Retinal pigment epithelial cell (primary cell): ENCODE data around the gene TMPRSS2.

ENCODE experiments used
- DNase-seq: peaks from one replicate; pipeline ENCODE4 v3.0.0-alpha.2; 2010; ENCODE audit warnings: low read depth
- H3K4me3 ChIP-seq: 2 replicates; pipeline ENCODE4 v1.5.1; 2011; ENCODE audit warnings: mild to moderate bottlenecking, low read length, control low read depth, moderate library complexity
- TF ChIP-seq, protein P1 (sequence below): conservative IDR thresholded peaks from 2 replicates; pipeline ENCODE4 v1.5.1; 2011; ENCODE audit warnings: low read depth, low read length, control low read depth, inconsistent platforms

Gene TMPRSS2

DNA sequence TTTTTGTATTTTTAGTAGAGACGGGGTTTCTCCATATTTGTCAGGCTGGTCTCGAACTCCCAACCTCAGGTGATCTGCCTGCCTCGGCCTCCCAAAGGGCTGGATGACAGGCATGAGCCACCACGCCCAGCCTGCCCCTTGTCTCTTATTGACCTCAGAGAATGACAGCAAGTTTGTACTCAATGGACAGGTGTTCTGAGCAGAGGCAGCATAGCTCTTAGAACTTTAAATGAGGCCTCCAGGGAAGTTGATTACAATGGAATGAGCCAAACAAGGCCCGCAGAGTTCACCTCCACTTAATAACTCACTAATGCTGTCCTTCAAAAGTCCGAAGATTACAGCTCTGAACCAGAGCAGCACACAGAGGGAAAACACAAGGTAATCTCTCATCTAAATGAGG lies 10.9 kb downstream of the TMPRSS2 start:
- H3K4me3 ChIP-seq: no peak overlapping the region
- TF ChIP-seq, protein P1, sequence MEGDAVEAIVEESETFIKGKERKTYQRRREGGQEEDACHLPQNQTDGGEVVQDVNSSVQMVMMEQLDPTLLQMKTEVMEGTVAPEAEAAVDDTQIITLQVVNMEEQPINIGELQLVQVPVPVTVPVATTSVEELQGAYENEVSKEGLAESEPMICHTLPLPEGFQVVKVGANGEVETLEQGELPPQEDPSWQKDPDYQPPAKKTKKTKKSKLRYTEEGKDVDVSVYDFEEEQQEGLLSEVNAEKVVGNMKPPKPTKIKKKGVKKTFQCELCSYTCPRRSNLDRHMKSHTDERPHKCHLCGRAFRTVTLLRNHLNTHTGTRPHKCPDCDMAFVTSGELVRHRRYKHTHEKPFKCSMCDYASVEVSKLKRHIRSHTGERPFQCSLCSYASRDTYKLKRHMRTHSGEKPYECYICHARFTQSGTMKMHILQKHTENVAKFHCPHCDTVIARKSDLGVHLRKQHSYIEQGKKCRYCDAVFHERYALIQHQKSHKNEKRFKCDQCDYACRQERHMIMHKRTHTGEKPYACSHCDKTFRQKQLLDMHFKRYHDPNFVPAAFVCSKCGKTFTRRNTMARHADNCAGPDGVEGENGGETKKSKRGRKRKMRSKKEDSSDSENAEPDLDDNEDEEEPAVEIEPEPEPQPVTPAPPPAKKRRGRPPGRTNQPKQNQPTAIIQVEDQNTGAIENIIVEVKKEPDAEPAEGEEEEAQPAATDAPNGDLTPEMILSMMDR: no peak
- DNase-seq: no peak

DNA sequence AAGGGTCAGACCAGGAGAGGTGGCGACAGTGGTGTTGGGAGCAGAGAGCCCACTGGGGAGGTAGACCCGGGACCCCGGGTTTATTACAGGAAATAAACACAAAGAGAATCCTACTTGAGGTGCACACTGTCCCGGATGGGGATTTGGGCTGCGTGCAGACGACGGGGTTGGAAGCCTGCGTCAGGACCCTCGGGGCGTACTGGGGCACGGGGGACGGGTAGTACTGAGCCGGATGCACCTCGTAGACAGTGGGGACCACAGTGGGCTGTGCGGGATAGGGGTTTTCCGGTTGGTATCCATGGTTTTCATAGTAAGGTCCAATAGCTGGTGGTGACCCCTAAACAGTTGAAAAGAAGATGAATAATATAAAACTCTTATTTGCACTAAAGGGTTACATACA lies 13.7 kb downstream of the TMPRSS2 start:
- no peak for DNase-seq
- no peak overlapping the region for H3K4me3 ChIP-seq
- TF ChIP-seq, protein P1: no peak

DNA sequence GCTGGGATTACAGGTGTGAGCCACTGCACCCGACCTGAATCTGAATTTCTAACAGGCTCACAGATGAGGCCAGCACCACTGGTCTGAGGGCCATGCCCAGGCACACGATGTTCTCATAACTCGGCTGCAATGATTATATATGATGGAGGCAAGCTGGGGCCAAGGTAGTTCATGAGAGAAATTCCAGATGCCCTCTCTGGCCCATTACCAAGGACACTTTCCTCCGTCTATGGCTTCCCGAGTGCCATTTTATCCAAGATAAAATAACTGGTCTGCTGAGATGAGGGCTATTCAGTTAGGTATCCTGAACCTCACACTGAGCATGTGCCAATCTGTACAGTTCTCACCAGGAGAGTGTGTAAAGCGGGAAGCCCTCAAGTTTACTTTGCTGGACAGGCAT lies 16.5 kb downstream of the TMPRSS2 start:
- H3K4me3 ChIP-seq: no peak overlapping the region
- DNase-seq: no peak
- TF ChIP-seq, protein P1: no peak

DNA sequence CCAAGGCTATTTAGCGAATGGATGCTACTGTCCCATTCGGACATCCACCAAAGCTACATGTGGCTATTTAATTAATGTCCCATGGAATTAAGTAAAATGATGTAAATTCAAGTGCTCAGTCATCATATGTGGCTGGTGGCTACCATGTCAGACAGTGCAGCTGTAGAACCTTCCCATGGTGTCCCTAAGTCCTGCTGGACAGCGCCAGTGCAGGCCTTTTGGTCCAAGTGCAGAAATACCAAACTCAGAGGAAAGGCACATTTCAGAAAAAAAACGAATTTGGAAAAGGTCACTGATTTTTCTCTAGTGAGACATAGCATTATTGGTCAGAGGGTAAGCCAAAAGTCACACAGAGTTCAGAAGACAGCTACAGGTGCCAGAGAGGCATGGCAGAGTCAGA lies 17.6 kb downstream of the TMPRSS2 start:
- no peak overlapping the region for H3K4me3 ChIP-seq
- TF ChIP-seq, protein P1: no peak
- no peak for DNase-seq

DNA sequence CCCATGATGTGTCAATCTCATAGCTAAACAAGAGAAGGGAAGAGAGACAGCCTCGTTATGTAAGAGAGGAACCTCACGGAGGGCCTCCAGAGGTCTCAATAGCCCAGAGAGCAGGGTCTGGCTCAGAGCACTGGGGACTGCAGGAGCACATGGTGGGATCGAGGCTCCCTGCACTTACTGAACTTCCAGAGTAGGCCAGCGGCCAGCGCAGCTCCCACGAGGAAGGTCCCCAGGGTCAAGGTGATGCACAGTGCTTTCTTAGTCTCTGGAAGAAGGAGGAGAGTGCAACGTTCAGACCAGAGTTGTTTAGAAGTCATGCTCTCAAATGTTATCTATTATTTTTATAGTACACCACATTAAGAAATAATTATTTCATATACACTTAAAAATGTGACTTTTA lies 18.6 kb downstream of the TMPRSS2 start:
- TF ChIP-seq, protein P1: no peak
- DNase-seq: no peak
- H3K4me3 ChIP-seq: no peak overlapping the region

DNA sequence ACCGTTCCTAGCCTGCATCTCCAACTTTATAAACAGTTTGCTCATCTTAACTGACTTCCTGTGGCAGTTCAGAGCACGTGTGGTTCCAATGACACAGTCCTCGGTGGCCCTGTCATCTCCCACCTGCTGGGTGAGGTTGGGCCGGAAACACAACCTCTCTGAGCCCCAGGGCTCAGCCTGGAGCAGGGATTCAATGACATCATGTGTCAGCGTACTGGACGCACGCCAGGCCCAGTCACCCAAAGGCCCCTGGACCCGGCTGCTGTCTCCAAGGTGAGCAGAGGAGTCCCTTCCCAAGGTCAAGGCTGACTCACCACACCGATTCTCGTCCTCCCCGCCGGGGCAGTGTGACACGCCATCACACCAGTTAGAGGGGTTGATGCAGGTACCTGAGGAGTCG lies 19.9 kb downstream of the TMPRSS2 start:
- no peak overlapping the region for H3K4me3 ChIP-seq
- DNase-seq: no peak
- TF ChIP-seq, protein P1: no peak

DNA sequence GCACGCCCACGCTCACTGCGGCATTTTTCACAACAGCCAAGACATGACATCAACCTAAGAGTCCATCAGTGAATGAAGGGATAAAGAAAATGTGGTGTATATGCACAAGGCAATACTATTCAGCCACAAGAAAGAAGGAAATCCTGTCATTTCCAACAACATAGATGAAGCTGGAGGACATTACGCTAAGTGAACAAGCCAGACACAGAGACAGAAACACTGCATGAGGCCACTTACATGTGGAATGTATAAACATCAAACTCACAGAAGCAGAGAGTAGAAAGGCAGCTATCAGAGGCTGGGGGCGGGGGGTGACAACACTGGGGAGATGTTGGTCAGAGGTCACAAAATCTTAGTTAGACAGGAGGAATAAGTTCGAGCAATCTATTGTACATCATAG lies 20.9 kb downstream of the TMPRSS2 start:
- no peak overlapping the region for H3K4me3 ChIP-seq

More for the DNA sequence above, 20.9 kb downstream of the TMPRSS2 start:
- TF ChIP-seq, protein P1: no peak
- DNase-seq: no peak
